AG04449 (cell line): ENCODE data around the gene BOLA2B.

Source experiments
- CTCF ChIA-PET: fragments of 350-600 bp; formaldehyde crosslinking; extraction: SDS; loops from one replicate; lab custom pipeline; 2021; ENCODE audit warnings: antibody characterized with exemption; lab: Yijun Ruan, JAX
- POLR2A ChIA-PET: fragments of 400-600, 350-600 bp; formaldehyde crosslinking; extraction: SDS; loops from one replicate; lab custom pipeline; 2020; ENCODE audit warnings: antibody characterized with exemption, inconsistent platforms; lab: Yijun Ruan, JAX
- DNase-seq: peaks from one replicate; pipeline ENCODE4 v3.0.0-alpha.2; 2010; ENCODE audit warnings: low read depth, low spot score
- H3K4me3 ChIP-seq: 2 replicates; pipeline ENCODE4 v1.5.1; 2011; ENCODE audit warnings: low read depth, mild to moderate bottlenecking, control low read depth, low read length
- CTCF ChIP-seq: IDR thresholded peaks from one replicate; pipeline ENCODE4 v1.5.1; 2011; ENCODE audit warnings: mild to moderate bottlenecking, moderate library complexity, low read length, control low read depth, inconsistent platforms; ENCODE audit not compliant: insufficient read depth; ENCODE audit errors: missing control alignments

BOLA2B gene

GRCh38 chr16:30187971-30188561, 5.4 kb downstream of the BOLA2B start:
- ChIA-PET CTCF (interaction anchor here (0.8 to 1.4 kb wide), 3 partner anchors 9 to 221 kb away, joined by 3 to 4 read pairs (median 4); no protein-coding TSS in a partner anchor), POLR2A (interaction anchor here (0.6 kb wide), 1 partner anchor 370 kb away, joined by 3 read pairs; the partner anchor contains the start of gene ZNF764)
- no peak for DNase-seq
- H3K4me3 ChIP-seq = no peak overlapping the region
- no peak for TF ChIP-seq CTCF

- TF ChIP-seq CTCF = no peak
- H3K4me3 ChIP-seq = no peak overlapping the region
- POLR2A ChIA-PET = interaction anchor here (0.6 kb wide), 1 partner anchor 371 kb away, joined by 3 read pairs; the partner anchor contains the start of gene ZNF764
- DNase-seq = no peak
- CTCF ChIA-PET = interaction anchor here (0.8 to 1.4 kb wide), 3 partner anchors 9 to 222 kb away, joined by 3 to 4 read pairs (median 4); no protein-coding TSS in a partner anchor
Observed at GRCh38 chr16:30187556-30187865, 6.0 kb downstream of the BOLA2B start.

- ChIA-PET POLR2A (no interaction called here), CTCF (interaction anchor here (0.9 to 1.4 kb wide), 3 partner anchors 8 to 222 kb away, joined by 3 to 4 read pairs (median 3); no protein-coding TSS in a partner anchor)
- TF ChIP-seq CTCF = peak; percentile 71
- DNase-seq = no peak
- no peak overlapping the region for H3K4me3 ChIP-seq
Observed at GRCh38 chr16:30186782-30187555, 6.5 kb downstream of the BOLA2B start.

- ChIA-PET POLR2A (no interaction called here), CTCF (interaction anchor here (0.6 to 1.3 kb wide), 3 partner anchors 83 to 178 kb away, joined by 3 read pairs; partner anchors contain the start of gene TBX6)
- no peak overlapping the region for H3K4me3 ChIP-seq
- no peak for DNase-seq
- TF ChIP-seq CTCF = no peak
Observed at GRCh38 chr16:30186444-30186781, 7.1 kb downstream of the BOLA2B start.

- ChIA-PET CTCF (interaction anchor here (0.6 to 1.3 kb wide), 3 partner anchors 94 to 224 kb away, joined by 3 read pairs; partner anchors contain the start of gene TBX6), POLR2A (no interaction called here)
- DNase-seq = no peak
- TF ChIP-seq CTCF = no peak
- no peak overlapping the region for H3K4me3 ChIP-seq
Observed at GRCh38 chr16:30185683-30186421, 7.6 kb downstream of the BOLA2B start.
